ENCODE results near the gene TMEM87B.

The TMEM87B gene

GRCh38 chr2:112153501-112153900 is 98.4 kb downstream of the TMEM87B start:
- DNase-seq, result no peak

DNA sequence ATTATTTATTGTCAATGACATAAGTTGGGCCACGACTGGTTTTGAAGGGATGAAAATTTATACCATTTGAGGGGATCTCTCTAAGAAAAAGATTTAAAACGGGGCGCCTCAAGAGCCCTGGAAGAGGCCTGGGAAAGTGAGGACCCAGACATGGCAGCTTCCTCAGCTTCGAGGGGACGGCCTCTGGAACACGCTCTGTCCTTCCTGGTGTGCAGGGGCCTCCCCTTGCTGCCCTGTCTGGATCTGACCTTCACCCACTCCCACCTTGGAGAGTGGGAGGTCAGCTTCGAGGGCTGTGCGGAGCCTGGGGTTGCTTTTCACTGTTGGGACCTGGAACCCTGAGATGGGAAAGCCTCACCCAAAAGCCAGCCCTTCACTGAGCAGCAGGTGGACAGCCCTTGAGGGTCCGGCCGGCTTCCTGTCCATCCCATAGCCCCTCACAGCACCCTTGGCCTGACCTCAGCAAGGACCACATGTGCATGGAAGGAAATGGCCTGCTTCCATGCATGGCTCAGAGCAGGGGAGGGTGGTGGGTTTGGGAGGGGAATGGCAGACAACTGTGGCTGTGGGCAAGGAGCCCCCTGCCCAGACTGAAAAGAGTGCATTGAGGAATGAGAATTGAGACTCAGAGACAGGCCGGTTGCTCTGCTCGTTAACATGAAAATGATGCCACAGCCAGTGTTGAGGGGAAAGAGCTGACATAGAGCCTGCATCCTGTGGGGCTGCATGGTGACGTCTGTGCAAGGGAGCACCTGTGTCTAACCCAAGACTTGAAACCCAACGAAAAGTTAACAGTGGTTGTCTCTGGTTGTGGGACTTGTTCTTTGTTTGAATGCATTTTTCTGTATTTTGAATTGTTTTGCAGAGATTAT is 99.4 kb downstream of the TMEM87B start:
- DNase-seq, result no peak

- DNase-seq, result peak; percentile 45
These were observed 100.5 kb downstream of the TMEM87B start for GRCh38 chr2:112155331-112156151.

GRCh38 chr2:112156152-112156986 is 101.3 kb downstream of the TMEM87B start:
- peak; percentile 45 for DNase-seq

DNA sequence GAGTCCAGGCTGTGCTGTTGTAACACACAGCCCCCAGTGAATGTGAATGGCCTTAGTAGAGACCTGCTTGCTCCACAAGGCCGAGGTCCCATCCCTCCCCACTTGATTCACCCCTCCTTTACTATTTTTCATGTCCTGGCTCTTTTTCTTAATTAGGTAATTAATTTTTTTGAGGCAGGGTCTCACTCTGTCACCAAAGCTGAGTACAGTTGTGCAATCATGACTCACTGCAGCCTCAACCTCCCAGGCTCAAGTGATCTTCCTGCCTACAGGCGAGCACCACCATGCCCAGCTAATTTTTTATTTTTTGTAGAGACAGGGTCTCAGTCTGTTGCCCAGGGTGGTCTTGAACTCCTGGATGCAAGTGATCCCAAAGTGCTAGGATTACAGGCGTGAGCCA is 102.4 kb downstream of the TMEM87B start:
- no peak for DNase-seq

DNA sequence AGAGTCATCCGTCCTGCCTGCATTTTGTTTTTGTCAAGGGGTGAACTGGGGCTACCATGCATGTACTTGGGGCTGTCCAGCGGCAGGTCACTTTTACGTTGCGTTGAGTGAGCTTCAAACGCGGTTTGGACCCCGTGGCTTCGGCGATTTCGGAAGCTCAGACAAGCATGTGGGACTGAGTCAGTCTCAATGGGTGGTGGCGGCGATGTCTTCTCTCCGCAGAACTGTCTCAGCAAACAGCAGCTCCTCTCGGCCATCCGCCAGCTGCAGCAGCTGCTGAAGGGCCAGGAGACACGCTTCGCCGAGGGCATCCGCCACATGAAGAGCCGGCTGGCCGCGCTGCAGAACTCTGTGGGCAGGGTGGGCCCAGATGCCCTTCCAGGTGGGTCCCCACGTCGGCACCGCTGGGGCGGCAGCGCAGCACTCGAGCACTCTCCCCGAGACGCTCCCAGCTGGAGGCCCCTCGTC is 104.4 kb downstream of the TMEM87B start:
- no peak for DNase-seq

DNA sequence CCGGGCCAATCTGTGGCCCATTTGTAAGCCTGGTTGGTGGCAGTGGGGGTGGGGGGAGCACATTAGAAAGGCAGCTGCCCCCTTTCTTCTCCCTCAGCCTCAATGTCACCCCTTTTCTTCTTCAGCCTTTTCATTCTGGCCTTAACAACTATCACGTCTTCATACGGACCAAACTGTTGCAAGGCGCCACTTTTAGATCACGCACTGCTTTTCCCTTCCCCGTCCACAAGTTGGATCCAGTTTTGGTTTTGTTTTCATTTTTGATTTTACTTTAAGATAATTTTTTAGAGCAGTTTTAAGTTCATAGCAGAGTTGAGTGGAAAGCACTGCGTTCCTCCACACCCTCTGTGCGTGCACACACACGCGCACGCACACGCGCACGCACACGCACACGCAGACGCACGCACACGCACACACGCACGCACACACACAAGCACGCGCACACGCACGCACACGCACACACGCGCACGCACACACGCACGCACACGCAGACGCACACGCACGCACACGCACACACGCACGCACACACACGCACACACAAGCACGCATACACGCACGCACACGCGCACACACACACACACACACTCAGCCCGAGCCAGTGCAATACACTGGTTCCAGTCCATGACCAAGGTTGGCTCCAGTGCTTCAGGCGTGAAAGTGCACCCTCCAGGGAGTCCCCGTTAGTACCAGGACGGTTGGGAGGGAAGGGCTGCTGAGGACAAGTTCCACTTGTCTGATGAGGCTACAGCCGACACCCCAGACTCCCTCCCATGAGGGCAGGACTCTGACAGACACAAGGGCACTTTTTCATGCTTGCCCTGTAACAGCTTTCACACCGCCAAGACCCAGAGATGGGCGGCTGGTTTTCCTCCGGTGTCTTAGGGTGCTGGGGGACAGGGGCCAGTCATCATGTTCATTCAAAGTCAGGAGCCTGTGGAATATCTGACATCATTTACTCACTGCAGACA is 105.5 kb downstream of the TMEM87B start:
- no peak for DNase-seq

DNA sequence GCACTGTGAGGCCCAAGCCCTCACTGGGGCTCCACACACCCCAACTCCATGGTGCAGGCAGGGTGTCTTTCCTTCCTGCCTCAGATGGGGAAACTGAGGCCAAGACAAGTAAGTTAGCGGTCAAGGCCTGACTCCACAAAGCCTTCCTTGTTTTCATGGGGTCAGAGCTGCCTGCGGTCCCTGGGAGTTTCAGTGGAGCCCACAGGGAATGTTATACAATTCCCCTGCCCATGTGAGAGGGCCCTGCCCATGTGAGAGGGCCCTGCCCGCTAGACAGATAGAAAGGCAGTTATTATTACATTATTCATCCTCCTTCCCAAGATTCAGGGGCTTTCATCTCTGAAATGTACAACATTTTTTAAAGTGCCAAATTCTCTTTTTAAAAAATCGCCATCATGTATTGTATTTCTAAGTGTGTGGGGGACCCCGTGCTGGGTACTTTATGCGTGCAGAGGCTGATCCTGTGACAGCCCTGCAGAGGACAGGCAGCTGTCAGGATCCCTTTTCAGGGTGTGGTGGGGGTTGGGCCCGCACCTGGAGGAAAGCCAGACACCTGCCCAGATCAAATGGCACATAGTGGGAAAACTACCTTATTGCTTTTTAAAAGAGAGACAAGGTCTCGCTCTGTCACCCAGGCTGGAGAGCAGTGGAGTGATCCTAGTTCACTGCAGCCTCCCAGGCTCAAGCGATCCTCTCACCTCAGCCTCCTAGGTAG is 106.5 kb downstream of the TMEM87B start:
- DNase-seq, result no peak

GRCh38 chr2:112162341-112162740 is 107.3 kb downstream of the TMEM87B start:
- no peak for DNase-seq

DNA sequence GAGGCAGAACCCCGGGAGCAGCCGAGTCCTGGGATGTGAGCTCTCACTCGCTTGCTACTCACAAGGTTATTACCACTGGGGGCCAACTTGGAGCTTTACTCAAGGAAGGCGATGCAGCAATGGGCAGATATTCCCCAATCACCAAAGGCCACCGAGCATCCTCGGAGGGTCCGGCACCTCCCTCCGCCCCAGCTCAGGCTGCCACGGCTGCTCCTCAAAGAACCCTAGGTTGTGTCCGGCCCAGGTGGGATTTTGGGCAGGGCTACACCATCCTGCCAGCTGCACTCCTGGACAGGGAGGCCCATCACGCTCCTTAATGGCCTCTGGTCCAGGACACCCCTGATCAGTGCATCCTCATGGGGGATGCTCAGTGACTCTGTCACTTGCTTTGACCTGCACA is 107.9 kb downstream of the TMEM87B start:
- no peak for DNase-seq

- no peak for DNase-seq
These were observed 108.5 kb downstream of the TMEM87B start for GRCh38 chr2:112163541-112163981.

- DNase-seq, result no peak
These were observed 109.8 kb downstream of the TMEM87B start for GRCh38 chr2:112164876-112165275.

GRCh38 chr2:112165296-112165695 is 110.2 kb downstream of the TMEM87B start:
- DNase-seq, result no peak

DNA sequence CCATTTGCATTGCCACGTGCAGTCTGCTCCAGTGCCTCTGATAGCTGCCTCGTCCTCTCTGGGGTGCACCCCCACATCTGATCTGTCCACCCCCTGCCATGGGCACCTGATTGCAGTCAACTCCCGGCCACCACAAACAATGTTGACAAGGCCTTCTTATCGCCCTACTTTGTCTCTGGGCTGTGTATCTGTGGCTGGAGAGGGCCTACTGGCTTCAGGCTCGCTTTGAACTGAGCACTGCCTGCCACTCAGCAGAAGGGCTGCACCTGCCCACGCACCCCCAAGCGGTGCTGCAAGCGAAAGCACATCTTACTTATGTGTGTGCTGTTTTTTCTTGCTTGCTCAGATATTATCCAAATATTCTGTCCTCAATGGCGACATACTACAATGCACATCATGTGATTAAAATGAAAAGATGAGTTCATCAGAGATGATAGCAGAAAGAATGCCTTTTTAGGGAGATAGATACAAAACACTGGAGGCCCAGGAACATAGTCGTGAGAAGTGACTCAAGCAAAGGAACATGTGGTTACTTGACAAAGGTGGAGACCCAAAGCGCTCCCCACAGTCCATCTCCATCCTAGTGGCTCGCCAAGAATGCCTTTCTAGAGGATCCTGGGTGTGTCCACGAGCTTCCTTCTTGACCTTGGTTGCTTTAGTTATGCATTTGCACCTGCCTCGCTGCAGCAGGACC is 111.9 kb downstream of the TMEM87B start:
- no peak for DNase-seq

GRCh38 chr2:112168422-112169124 is 113.5 kb downstream of the TMEM87B start:
- DNase-seq, result no peak
